HEK293T (cell line): ENCODE results near the gene TRAPPC11.
"Not testable (repeated sequence)": the region's sequence is repeated elsewhere in the genome, so short reads cannot be mapped to it uniquely, and the experiment has no call there.

ENCODE experiments used
- CTCF ChIA-PET: fragments of 350-600 bp; formaldehyde crosslinking; extraction: SDS; loops from one replicate; lab custom pipeline; 2021; ENCODE audit warnings: antibody characterized with exemption, inconsistent platforms; lab: Yijun Ruan, JAX
- POLR2A ChIA-PET: fragments of 350-600 bp; formaldehyde crosslinking; extraction: SDS; loops from one replicate; lab custom pipeline; 2020; ENCODE audit warnings: antibody characterized with exemption, inconsistent platforms; lab: Yijun Ruan, JAX
- DNase-seq: peaks from one replicate; pipeline ENCODE4 v3.0.0; 2012; ENCODE audit warnings: mixed read lengths; ENCODE audit errors: extremely low spot score
- ARNT ChIP-seq: fragments of 450-650 bp; IDR thresholded peaks from 2 replicates; pipeline ENCODE4 v1.6.1; 2017; ENCODE audit warnings: mild to moderate bottlenecking
- BHLHE40 ChIP-seq: fragments of 450-650 bp; IDR thresholded peaks from 2 replicates; pipeline ENCODE4 v1.6.1; 2016; ENCODE audit warnings: mild to moderate bottlenecking, moderate library complexity, borderline replicate concordance
- CTBP1 ChIP-seq: fragments of 450-650 bp; IDR thresholded peaks from 2 replicates; pipeline ENCODE4 v1.6.1; 2016; ENCODE audit warnings: borderline replicate concordance
- ELF4 ChIP-seq: fragments of 450-650 bp; IDR thresholded peaks from 2 replicates; pipeline ENCODE4 v1.6.1; 2017; ENCODE audit warnings: antibody characterized with exemption
- FOXA1 ChIP-seq: fragments of 450-650 bp; IDR thresholded peaks from 2 replicates; pipeline ENCODE4 v1.6.1; 2016; ENCODE audit warnings: mild to moderate bottlenecking
- FOXK2 ChIP-seq: fragments of 450-650 bp; IDR thresholded peaks from 2 replicates; pipeline ENCODE4 v1.6.1; 2016; ENCODE audit warnings: mild to moderate bottlenecking
- FOXM1 ChIP-seq: fragments of 450-650 bp; IDR thresholded peaks from 2 replicates; pipeline ENCODE4 v1.6.1; 2017; ENCODE audit warnings: mild to moderate bottlenecking, borderline replicate concordance
- HDGF ChIP-seq: fragments of 450-650 bp; IDR thresholded peaks from 2 replicates; pipeline ENCODE4 v1.6.1; 2017; ENCODE audit warnings: antibody characterized with exemption, borderline replicate concordance
- L3MBTL2 ChIP-seq: fragments of 450-650 bp; conservative IDR thresholded peaks from 2 replicates; pipeline ENCODE4 v1.6.1; 2016; ENCODE audit warnings: mild to moderate bottlenecking
- LEF1 ChIP-seq: fragments of 450-650 bp; IDR thresholded peaks from 2 replicates; pipeline ENCODE4 v1.6.1; 2017; ENCODE audit warnings: mild to moderate bottlenecking, borderline replicate concordance
- NFRKB ChIP-seq: fragments of 450-650 bp; IDR thresholded peaks from 2 replicates; pipeline ENCODE4 v1.6.1; 2016; ENCODE audit warnings: mild to moderate bottlenecking, moderate library complexity
- PKNOX1 ChIP-seq: fragments of 450-650 bp; IDR thresholded peaks from 2 replicates; pipeline ENCODE4 v1.6.1; 2016
- SP1 ChIP-seq: fragments of 450-650 bp; IDR thresholded peaks from 2 replicates; pipeline ENCODE4 v1.6.1; 2017
- SUZ12 ChIP-seq: fragments of 450-650 bp; IDR thresholded peaks from 2 replicates; pipeline ENCODE4 v1.6.1; 2016; ENCODE audit warnings: mild to moderate bottlenecking
- TARDBP ChIP-seq: fragments of 450-650 bp; IDR thresholded peaks from 2 replicates; pipeline ENCODE4 v1.6.1; 2016
- ZNF384 ChIP-seq: fragments of 450-650 bp; IDR thresholded peaks from 2 replicates; pipeline ENCODE4 v1.6.1; 2016

TRAPPC11 gene

GRCh38 chr4:183617075-183617474 lies 42.0 kb upstream of the TRAPPC11 start:
- CTCF ChIA-PET: no interaction called here
- TF ChIP-seq PKNOX1: no peak
- TF ChIP-seq L3MBTL2: no peak
- no peak for TF ChIP-seq ZNF384
- TF ChIP-seq FOXM1: no peak
- TF ChIP-seq TARDBP: no peak
- TF ChIP-seq SP1: no peak
- no peak for TF ChIP-seq ARNT
- no peak for TF ChIP-seq BHLHE40
- TF ChIP-seq SUZ12: no peak
- TF ChIP-seq FOXK2: no peak
- no peak for TF ChIP-seq NFRKB
- no peak for TF ChIP-seq FOXA1
- no peak for TF ChIP-seq CTBP1
- TF ChIP-seq HDGF: no peak
- no peak for DNase-seq
- POLR2A ChIA-PET: interaction anchor here (1.4 kb wide), 1 partner anchor 113 kb away, joined by 3 read pairs; no protein-coding TSS in a partner anchor

GRCh38 chr4:183618681-183619080 lies 40.4 kb upstream of the TRAPPC11 start:
- TF ChIP-seq TARDBP (no peak), PKNOX1 (no peak), SUZ12 (no peak)
- DNase-seq: no peak
- ChIA-PET POLR2A (interaction anchor here (1.7 kb wide), 1 partner anchor 18 kb away, joined by 4 read pairs; no protein-coding TSS in a partner anchor), CTCF (interaction anchor here (0.7 kb wide), 1 partner anchor 8 kb away, joined by 3 read pairs; no protein-coding TSS in a partner anchor)

- CTCF ChIA-PET: no interaction called here
- POLR2A ChIA-PET: no interaction called here
- no peak for DNase-seq
- TF ChIP-seq SUZ12 (no peak), ARNT (no peak), ZNF384 (no peak), TARDBP (no peak), NFRKB (no peak), LEF1 (no peak)
Observed at GRCh38 chr4:183620421-183620820, 38.7 kb upstream of the TRAPPC11 start.

GRCh38 chr4:183621875-183622274 lies 37.2 kb upstream of the TRAPPC11 start:
- TF ChIP-seq LEF1 (no peak), PKNOX1 (no peak)
- ChIA-PET CTCF (interaction anchor here (1.1 kb wide), 1 partner anchor 16 kb away, joined by 3 read pairs; no protein-coding TSS in a partner anchor), POLR2A (no interaction called here)
- no peak for DNase-seq

GRCh38 chr4:183624548-183624947 lies 34.5 kb upstream of the TRAPPC11 start:
- no peak for TF ChIP-seq FOXM1
- TF ChIP-seq HDGF: no peak
- TF ChIP-seq BHLHE40: no peak
- no peak for TF ChIP-seq SUZ12
- no peak for TF ChIP-seq SP1
- no peak for TF ChIP-seq FOXK2
- no peak for TF ChIP-seq CTBP1
- no peak for TF ChIP-seq ZNF384
- no peak for TF ChIP-seq PKNOX1
- POLR2A ChIA-PET: no interaction called here

GRCh38 chr4:183626168-183626567 lies 32.9 kb upstream of the TRAPPC11 start:
- DNase-seq: no peak
- ChIA-PET CTCF (no interaction called here), POLR2A (interaction anchor here (0.6 kb wide), 1 partner anchor 120 kb away, joined by 3 read pairs; no protein-coding TSS in a partner anchor)
- no peak for TF ChIP-seq HDGF
- TF ChIP-seq SP1: no peak
- TF ChIP-seq L3MBTL2: no peak
- TF ChIP-seq PKNOX1: no peak
- TF ChIP-seq TARDBP: no peak
- no peak for TF ChIP-seq FOXM1
- TF ChIP-seq LEF1: no peak
- no peak for TF ChIP-seq FOXA1
- TF ChIP-seq SUZ12: no peak
- no peak for TF ChIP-seq BHLHE40
- TF ChIP-seq FOXK2: no peak
- TF ChIP-seq ZNF384: no peak
- TF ChIP-seq ARNT: no peak
- no peak for TF ChIP-seq ELF4
- TF ChIP-seq CTBP1: no peak
- no peak for TF ChIP-seq NFRKB

More at GRCh38 chr4:183624548-183624947, 34.5 kb upstream of the TRAPPC11 start:
- CTCF ChIA-PET: no interaction called here
- no peak for DNase-seq

GRCh38 chr4:183627286-183627685 lies 31.8 kb upstream of the TRAPPC11 start:
- POLR2A ChIA-PET, DNase-seq, CTCF ChIA-PET: not testable (repeated sequence)
